Sigmoid colon (tissue), 3 donors: ENCODE data around the gene TSPEAR.

ENCODE experiments used
- CTCF ChIP-seq, 4 experiments: fragments of 450-650 bp in 3 of 4; fragments of 200-600 bp in 1 of 4; IDR thresholded peaks; one replicate each; pipeline ENCODE4 v1.5.1; 2016 to 2019; ENCODE audit warnings: antibody characterized with exemption in 4 of 4, mild to moderate bottlenecking in 3 of 4, moderate library complexity in 2 of 4
- POLR2A ChIP-seq, 2 donors: fragments of 450-650 bp; IDR thresholded peaks; one replicate each; pipeline ENCODE4 v1.6.1; 2016; ENCODE audit warnings: antibody characterized with exemption in 2 of 2, mild to moderate bottlenecking in 2 of 2, moderate library complexity in 2 of 2

- TF ChIP-seq CTCF (IDR thresholded peaks at IDR 0.05), result no peak
- TF ChIP-seq POLR2A (IDR thresholded peaks at IDR 0.05), result no peak
Measured at GRCh38 chr21:44492567-44493385, 218.6 kb downstream of the TSPEAR start.
